Neuron (in vitro differentiated cells): Measurements from ENCODE around the gene PSMC2.
A peak's percentile ranks its signal among the peaks of the same experiment; 100 is the strongest.

Experiments
- H2AFZ ChIP-seq: one replicate; pipeline ENCODE4 v1.6.1; 2013; ENCODE audit warnings: low read depth, mild to moderate bottlenecking, inconsistent platforms, low read length, moderate library complexity
- H3K27me3 ChIP-seq: one replicate; pipeline ENCODE4 v1.6.1; 2013; ENCODE audit warnings: low read length; ENCODE audit not compliant: insufficient read depth
- H3K36me3 ChIP-seq: one replicate; pipeline ENCODE4 v1.6.1; 2013; ENCODE audit warnings: low read length; ENCODE audit not compliant: insufficient read depth
- H3K4me1 ChIP-seq: one replicate; pipeline ENCODE4 v1.6.1; 2013; ENCODE audit warnings: low read length; ENCODE audit not compliant: insufficient read depth
- H3K4me3 ChIP-seq: 2 replicates; pipeline ENCODE4 v1.5.1; 2013; ENCODE audit warnings: mild to moderate bottlenecking, low read length, moderate library complexity
- H3K9me3 ChIP-seq: one replicate; pipeline ENCODE4 v1.6.1; 2013; ENCODE audit warnings: low read length

The PSMC2 gene

DNA sequence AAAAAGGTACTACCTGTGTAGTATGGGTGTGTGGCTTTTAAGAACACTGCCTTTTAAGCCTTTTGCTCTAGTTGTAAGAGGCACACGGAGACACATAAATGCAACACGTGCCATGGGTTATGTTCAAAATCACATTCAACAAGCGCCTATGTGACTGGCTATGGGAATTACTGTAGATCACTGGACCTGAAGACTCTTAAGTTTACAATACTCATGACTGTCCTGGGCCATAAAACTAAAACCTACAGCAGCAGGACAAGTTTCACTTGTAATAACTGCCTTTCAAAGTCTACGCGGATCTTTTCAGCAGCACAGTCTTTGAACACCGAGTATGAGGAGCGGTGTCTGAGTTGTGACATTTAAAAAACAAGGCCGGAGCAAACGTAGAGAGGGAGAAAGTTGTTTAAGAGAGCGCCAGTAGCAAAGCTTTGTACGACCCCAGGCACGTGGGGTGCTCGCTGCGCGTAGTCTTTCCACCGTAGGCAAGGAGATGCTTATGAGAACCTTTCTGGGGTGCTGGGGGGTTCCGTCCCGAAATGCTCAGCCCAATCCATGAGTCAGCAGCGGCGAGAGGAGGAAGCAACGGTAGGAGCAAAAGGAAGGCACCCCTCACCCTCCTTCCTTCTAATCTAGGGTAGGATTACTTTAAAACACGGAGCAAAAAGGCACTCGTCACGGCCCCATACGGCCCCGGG lies 3.5 kb upstream of the PSMC2 start:
- H2AFZ ChIP-seq: peak overlapping the region; percentile 99
- H3K4me1 ChIP-seq: peaks cover 22% of the 10 kb centered on the region
- H3K27me3 ChIP-seq: no peaks in the 10 kb centered on the region
- H3K4me3 ChIP-seq: peak overlapping the region; percentile 79
- H3K9me3 ChIP-seq: no peaks in the 10 kb centered on the region
- H3K36me3 ChIP-seq: peaks cover 29% of the 10 kb centered on the region

DNA sequence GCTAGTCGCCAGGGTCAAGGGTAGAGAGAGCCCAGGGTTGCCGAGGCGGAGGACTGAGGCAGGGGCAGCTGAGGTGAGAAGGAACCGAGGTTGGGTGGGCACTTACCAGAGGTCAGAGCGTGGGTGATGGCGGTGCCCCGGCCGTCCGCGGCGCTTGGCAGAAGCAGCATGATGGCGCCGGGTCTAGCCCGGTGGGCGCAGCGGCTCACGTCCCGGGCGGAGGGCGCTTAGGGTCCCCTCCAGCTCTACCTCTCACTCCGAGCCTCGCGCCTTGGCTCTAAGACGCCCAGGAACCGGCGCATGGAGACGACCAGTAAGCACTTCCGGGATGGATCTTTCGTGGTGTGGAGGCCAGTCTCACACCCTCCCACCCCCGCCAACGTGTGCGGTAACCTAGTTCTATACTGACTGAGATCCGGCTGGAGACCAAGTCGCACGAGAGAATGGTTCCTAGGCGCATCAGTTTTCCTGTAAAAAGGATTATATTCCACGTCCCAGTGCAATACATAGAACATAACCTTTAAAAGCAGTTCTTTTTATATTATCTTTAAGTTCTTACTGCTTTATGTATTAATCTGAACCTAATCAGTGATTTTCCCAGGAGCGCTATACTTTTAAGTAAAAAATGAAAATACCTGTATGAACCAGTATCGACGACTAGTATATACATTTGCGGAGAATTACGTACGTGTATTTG lies 2.8 kb upstream of the PSMC2 start, which contains the start of gene DNAJC2:
Gene DNAJC2 (minus strand): TSS at position 315 of the 697 bp plus-strand sequence. CDS start 145 bp downstream, at position 170.
- peaks cover 23% of the 10 kb centered on the region for H3K36me3 ChIP-seq
- H3K27me3 ChIP-seq: no peaks in the 10 kb centered on the region

DNA sequence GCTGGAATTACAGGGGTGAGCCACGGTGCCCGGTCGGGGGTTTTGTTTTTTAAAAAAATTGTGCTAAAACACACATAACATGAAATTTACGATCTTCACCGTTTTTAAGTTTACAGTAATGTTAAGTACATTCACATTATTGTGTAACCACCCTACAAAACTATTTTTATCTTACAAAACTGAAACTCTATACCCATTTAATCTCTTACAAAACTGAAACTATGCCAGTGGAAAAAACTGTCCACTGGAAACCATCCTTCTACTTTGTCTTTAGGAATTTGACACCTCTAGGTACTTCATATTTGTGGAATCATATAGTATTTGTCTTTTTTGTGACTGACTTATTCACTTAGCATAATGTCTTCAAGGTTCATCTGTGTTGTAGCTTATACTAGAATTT lies 1.0 kb upstream of the PSMC2 start:
- Histone ChIP-seq H3K9me3 (no peaks in the 10 kb centered on the region), H3K4me1 (peaks cover 27% of the 10 kb centered on the region), H2AFZ (peak overlapping the region; percentile 90), H3K4me3 (peak overlapping the region; percentile 71), H3K27me3 (no peaks in the 10 kb centered on the region), H3K36me3 (peaks cover 12% of the 10 kb centered on the region)

More for the DNA sequence above, 2.8 kb upstream of the PSMC2 start, which contains the start of gene DNAJC2:
- peak within 1 kb of the TSS; percentile 99 for H2AFZ ChIP-seq
- peak within 1 kb of the TSS; percentile 79 for H3K4me3 ChIP-seq
- peaks cover 27% of the 10 kb centered on the region for H3K4me1 ChIP-seq
- no peaks in the 10 kb centered on the region for H3K9me3 ChIP-seq

DNA sequence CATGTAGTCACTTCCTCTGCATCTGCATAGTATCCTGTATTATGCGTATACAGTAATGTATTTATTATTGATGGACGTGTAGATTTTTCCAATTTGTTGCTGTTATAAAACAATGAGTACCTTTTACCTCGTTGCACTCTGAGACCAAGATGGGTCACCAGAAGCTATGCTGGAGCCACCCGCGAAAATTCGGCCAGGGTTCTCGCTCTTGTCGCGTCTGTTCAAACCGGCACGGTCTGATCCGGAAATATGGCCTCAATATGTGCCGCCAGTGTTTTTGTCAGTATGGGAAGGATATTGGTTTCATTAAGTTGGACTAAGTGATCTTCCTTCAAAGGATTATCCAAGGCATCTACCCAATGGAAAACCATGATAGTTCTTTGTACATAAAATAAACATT lies 1.0 kb downstream of the PSMC2 start:
- Histone ChIP-seq H3K36me3 (peaks cover 16% of the 10 kb centered on the region), H3K9me3 (no peaks in the 10 kb centered on the region), H3K27me3 (no peaks in the 10 kb centered on the region), H3K4me3 (peak overlapping the region; percentile 71), H2AFZ (no peak overlapping the region), H3K4me1 (peaks cover 24% of the 10 kb centered on the region)

DNA sequence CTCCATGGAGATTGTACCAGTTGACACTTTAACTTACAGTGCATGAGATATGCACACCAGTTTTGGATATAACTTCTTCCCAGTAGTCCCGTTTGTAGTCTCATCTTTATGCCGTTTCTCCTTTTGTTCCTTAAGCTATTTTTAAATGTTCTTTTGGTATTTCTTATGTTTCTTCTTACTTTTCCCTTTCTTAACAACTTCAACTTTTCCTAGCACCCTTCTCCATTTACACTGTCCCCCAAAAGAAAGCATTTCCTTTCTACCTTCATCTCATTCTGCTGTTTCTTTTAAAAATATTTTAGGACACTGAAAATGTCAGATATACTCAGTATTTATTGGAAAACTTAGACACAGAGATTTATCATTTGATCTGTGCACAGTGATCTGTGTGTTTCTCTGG lies 1.5 kb downstream of the PSMC2 start:
- Histone ChIP-seq H3K27me3 (no peaks in the 10 kb centered on the region), H2AFZ (no peak overlapping the region), H3K4me1 (peaks cover 19% of the 10 kb centered on the region), H3K4me3 (peak overlapping the region; percentile 71), H3K9me3 (no peaks in the 10 kb centered on the region), H3K36me3 (peaks cover 19% of the 10 kb centered on the region)

DNA sequence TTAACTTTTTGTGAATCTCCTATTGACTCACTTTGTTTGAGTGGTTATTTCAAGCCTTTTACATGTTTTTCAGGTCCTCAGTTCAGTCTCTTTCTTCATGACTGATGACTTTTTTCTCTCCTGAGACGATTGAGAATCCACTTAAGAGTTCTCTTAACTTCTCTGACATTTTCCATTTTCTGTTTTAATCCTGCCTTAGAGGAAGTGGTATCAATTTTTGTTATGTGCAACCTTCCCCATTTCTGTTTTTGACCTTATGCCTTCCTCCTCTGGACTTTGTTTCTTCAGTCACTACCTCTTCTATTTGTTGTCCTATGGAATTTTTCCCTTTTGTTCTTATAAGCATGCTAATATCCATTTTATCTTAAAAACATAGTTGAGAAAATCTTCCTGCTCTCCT lies 2.4 kb downstream of the PSMC2 start:
- Histone ChIP-seq H3K36me3 (peaks cover 24% of the 10 kb centered on the region), H3K9me3 (no peaks in the 10 kb centered on the region), H3K4me1 (peaks cover 19% of the 10 kb centered on the region), H3K4me3 (no peak overlapping the region), H2AFZ (no peak overlapping the region), H3K27me3 (no peaks in the 10 kb centered on the region)

DNA sequence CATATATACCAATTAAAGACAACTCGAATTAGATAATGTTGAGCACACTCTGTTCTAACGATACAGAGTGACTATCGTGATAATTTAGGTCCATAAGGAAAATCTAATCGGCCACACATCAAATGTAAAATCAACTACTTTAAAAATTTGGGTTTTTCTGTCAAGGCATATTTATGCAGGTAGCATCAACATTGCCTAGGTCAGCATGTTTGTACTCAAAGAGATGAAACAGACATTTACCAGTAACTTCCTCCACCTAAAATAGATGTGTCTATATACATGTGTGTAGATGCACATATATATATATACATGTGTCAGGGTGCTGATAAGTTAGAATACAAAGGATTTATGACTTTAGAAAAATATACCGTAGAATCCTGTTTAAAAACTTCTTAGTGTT lies 22.0 kb downstream of the PSMC2 start:
- no peaks in the 10 kb centered on the region for H3K9me3 ChIP-seq
- no peaks in the 10 kb centered on the region for H3K4me1 ChIP-seq
- H3K36me3 ChIP-seq: peaks cover 49% of the 10 kb centered on the region
- no peaks in the 10 kb centered on the region for H3K27me3 ChIP-seq
- no peak overlapping the region for H2AFZ ChIP-seq
- H3K4me3 ChIP-seq: no peak overlapping the region

DNA sequence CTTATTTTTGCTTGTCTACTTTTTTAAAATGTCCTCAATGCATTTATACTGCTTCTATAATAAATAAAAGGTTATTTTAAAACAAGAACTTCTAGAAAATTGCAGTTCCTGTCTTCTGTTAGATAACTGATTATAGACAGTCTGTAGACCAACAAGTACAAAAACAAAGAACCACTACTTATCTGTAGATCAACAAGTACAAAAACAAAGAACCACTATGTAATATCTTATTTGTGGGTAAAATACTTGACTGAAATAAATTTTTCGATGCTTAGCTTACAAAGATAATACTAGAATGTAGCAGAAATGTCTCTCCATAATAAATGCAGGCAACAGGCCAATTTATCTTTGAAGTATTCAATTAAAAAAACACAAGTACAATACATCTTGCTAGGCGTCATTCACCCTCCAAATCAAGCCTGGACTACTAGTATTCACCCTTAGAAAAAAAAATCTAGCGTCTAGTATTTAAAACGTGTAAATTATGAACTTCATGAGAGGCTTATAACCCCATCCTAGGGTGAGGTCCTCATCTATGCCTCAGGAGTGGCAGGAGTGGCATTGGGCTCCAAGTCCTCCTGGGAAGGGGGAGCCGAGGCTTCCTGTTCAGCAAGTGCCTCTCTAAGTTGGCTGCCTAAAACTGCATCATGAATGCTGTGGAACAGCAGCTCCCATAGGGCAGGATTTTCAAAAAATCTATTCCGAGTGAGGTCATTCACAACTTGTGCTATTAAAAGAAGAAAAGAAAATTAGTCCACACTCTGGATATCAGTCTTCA lies 26.6 kb downstream of the PSMC2 start:
- Histone ChIP-seq H3K9me3 (no peaks in the 10 kb centered on the region), H3K36me3 (peaks cover 10% of the 10 kb centered on the region), H2AFZ (no peak overlapping the region), H3K4me3 (no peak overlapping the region), H3K4me1 (no peaks in the 10 kb centered on the region), H3K27me3 (no peaks in the 10 kb centered on the region)

DNA sequence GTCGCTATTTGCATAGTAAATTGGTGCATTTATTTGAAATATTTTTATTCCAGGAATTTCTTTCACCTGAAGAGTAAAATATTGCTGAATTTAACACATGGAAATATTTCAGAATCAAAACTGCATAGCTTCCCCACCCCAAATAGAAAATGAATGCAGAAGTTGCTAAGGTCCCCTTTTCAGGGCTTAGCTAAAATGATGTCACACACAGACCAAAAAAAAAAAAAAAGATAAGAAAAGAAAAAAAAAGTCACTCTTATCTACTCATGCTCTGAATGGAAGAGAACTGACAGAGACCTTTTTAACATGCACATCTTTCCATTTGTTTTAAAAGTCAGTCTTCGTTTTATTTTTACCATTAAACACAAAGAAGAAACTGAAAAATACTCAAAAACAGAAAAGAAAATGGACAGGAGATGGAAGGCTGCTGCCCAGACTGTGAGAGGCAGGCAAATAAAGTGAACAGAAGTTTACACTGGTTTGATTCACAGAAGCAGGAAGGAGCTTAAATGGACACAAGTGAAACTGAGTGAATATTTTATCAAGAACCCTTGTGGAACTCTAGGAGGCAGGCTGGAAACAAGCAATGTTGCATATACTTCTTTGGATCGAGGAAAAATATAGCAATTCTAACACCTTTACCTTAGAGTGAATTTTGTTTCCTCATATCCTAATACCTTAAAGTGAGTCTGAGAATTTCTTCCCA lies 32.0 kb downstream of the PSMC2 start:
- Histone ChIP-seq H2AFZ (no peak overlapping the region), H3K36me3 (no peaks in the 10 kb centered on the region), H3K4me3 (no peak overlapping the region), H3K4me1 (no peaks in the 10 kb centered on the region), H3K9me3 (no peaks in the 10 kb centered on the region), H3K27me3 (no peaks in the 10 kb centered on the region)

DNA sequence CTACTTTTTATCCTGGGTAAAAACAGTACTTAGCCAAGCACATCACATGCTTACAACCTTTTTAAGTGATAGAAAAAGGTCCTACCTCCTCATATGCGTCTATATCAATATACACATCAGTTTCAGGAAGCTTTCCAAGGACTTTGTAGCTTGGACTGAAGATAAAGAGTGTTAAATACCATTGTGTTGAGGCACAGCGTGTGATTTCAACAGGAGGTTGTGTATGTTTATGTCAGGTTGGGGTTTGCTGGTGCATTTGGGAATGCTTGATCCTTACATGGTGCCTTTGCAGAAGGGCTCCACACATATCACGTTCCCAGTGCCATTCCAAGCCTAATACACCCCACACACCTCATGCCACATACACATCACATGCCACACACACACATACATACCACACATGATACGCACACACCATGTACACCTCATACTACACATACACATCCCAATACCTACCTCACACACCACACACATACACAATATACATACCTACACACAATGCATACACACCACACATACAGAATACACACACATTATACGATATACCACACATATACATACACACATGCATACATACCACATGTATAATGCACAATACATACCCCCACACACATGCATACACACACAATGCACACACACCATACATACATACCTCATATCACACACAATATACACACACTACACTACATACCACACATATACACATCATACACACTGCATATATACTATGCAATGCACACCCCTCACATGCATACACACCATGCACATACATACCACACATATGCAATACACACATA lies 33.1 kb downstream of the PSMC2 start:
- Histone ChIP-seq H3K36me3 (no peaks in the 10 kb centered on the region), H2AFZ (no peak overlapping the region), H3K4me3 (no peak overlapping the region), H3K4me1 (no peaks in the 10 kb centered on the region), H3K9me3 (no peaks in the 10 kb centered on the region), H3K27me3 (no peaks in the 10 kb centered on the region)

DNA sequence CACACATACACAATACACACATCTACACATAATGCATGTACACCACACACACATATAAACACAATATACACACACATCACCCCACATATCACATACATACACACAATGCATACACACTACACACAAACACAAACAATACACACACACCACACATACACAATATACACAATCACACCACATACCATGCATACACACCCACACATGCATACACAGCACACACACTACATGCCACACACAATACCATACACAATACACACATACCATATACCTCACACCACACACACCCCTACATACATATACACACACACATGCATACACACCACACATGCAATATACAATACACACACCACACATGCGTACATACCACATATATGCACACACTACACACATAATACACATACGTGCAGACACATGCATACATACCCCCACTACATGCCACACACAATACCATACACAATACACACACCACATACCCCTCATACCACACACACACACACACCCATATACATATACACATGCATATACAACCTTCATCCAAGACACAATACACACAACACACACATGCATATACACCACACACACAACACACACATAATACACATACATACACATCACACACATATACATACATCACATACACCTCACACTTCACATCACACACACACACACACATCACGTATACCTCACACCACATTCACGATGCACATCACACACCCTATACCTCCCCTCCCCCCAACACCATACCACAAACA lies 34.0 kb downstream of the PSMC2 start:
- H3K36me3 ChIP-seq: no peaks in the 10 kb centered on the region
- H2AFZ ChIP-seq: no peak overlapping the region
- no peaks in the 10 kb centered on the region for H3K4me1 ChIP-seq
- H3K27me3 ChIP-seq: no peaks in the 10 kb centered on the region
- H3K9me3 ChIP-seq: no peaks in the 10 kb centered on the region
- no peak overlapping the region for H3K4me3 ChIP-seq

DNA sequence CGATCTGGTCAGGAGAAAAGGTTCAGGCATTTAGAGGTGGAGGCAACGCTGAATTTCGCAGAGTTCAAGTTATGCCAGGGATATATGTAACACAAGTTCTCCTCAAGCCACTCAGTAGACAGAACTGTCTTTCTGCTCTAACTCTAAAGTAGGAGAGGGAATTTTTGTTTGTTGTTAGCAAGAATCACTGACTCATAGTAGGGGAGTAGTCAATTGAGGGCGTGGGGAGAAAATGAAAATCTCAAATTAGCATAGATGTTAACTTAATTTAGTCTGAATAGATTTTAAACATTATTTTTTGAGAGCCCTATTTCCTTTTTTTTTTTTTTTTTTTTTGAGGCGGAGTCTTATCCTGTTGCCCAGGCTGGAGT lies 34.6 kb downstream of the PSMC2 start:
- no peaks in the 10 kb centered on the region for H3K36me3 ChIP-seq
- no peaks in the 10 kb centered on the region for H3K4me1 ChIP-seq
- no peak overlapping the region for H2AFZ ChIP-seq
- no peaks in the 10 kb centered on the region for H3K9me3 ChIP-seq
- H3K27me3 ChIP-seq: no peaks in the 10 kb centered on the region
- H3K4me3 ChIP-seq: no peak overlapping the region
